Measurements from ENCODE around the gene MTERF2.

The MTERF2 gene

DNA sequence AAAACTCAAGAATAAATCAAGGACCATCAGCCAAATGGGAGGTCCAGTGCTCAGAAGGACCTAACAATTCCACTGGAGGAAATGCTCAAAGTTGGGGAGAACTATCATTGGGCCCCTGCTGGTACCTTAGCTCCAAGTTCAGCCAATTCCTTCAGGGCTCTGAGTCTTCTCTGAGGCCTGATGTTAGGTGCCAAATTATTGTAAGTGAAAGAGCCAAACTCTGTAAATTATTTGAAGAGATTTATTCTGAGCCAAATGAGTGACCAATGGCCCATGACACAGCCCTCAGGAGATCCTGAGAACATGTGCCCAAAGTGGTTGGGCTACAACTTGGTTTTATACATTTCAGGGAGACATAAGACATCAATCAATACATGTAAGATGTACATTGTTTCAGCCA, 39.5 kb downstream of the MTERF2 start:
- Mint-ChIP-seq H3K4me3 (no peak overlapping the region), H3K9me3 (peaks cover 12% of the 10 kb centered on the region), H3K4me1 (no peaks in the 10 kb centered on the region), H3K27me3 (peaks cover 3% of the 10 kb centered on the region), H3K27ac (no peak overlapping the region), H3K36me3 (peaks cover 5% of the 10 kb centered on the region)
- no peak for ATAC-seq

DNA sequence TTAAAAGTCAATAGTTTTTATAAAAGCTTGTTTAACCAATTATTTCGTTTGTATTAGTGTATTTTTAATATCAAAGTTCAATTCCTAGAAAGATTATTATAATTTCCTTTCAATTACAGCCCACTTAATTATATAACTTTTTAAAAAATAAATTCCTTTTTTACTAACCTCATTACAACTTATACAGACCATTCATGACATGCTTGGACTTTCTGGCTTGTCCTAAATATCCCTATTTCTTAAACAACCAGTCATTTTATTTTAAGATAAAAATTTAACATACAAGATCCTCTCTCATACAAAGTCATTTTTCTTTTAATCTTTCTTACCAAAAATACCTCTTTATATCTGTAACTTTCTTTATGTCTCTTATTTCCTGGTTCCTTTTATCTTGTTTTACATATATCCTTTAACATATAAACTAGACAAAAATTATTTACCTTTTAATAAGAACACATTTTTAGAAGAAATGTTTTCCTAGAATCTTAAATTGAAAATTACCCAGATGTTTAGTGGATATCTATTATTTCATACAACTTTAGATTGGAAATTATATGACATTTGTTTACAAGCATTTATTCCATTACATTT, 41.6 kb downstream of the MTERF2 start:
- peaks cover 12% of the 10 kb centered on the region for H3K27me3 Mint-ChIP-seq
- no peaks in the 10 kb centered on the region for H3K4me1 Mint-ChIP-seq
- ATAC-seq: no peak

DNA sequence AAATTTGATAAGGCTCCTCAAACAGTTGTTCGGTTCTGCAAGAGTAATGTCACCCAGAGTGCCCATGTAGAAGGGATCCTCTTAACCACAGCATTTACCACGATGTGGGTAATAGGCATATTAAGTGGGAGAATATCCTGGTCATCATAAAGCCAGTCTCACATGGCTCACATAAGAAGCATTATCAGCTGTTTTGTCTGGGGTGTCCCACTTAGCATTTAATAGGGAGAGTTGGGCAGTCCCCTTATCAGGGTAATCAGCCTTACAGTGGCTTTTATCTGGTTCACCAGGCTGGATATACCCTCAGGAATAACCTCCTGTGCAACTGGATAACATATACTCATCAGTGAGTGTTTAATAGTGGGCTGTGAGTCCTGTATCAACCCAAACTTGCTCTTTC, 44.2 kb downstream of the MTERF2 start:
- ATAC-seq: no peak
- Mint-ChIP-seq H3K36me3 (no peaks in the 10 kb centered on the region), H3K27me3 (peaks cover 30% of the 10 kb centered on the region), H3K4me1 (no peaks in the 10 kb centered on the region), H3K4me3 (no peak overlapping the region), H3K27ac (no peak overlapping the region), H3K9me3 (peaks cover 3% of the 10 kb centered on the region)

More for the DNA sequence above, 41.6 kb downstream of the MTERF2 start:
- peaks cover 12% of the 10 kb centered on the region for H3K9me3 Mint-ChIP-seq
- H3K36me3 Mint-ChIP-seq: peaks cover 5% of the 10 kb centered on the region
- no peak overlapping the region for H3K27ac Mint-ChIP-seq
- no peak overlapping the region for H3K4me3 Mint-ChIP-seq

DNA sequence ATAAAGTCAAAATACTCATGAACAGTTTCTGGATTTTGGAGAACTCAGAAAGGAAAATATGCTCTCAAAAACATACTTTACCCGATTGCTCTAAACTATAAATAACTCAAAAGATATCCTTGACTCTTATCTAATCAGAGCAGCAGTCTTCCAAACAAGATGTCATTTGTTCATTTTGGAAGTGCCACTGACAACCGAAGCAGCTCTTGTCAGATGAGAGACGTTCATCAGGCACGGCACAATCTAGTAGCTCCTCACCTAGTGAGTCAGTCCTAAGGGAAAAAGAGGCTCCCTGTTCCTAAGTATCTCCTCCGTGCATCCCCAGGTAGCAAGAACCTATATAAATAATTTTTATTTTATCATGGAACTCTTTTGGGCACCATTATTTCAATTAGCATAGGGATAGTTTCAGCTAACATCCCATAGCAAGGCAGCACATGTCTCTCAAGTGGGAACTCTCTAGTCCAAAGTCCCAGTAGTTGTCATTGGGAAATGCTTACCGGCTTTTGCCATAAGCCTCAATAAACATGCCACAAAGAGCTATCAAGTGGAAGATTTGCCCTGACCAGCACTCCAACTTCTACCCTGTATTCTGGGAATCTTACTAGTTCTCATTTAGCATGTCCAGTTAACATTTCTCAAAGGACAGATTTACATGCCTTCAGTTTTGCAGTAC, 45.3 kb downstream of the MTERF2 start:
- Mint-ChIP-seq H3K4me1 (no peaks in the 10 kb centered on the region), H3K4me3 (no peak overlapping the region), H3K9me3 (no peaks in the 10 kb centered on the region), H3K27ac (no peak overlapping the region), H3K27me3 (peaks cover 40% of the 10 kb centered on the region), H3K36me3 (no peaks in the 10 kb centered on the region)
- no peak for ATAC-seq

DNA sequence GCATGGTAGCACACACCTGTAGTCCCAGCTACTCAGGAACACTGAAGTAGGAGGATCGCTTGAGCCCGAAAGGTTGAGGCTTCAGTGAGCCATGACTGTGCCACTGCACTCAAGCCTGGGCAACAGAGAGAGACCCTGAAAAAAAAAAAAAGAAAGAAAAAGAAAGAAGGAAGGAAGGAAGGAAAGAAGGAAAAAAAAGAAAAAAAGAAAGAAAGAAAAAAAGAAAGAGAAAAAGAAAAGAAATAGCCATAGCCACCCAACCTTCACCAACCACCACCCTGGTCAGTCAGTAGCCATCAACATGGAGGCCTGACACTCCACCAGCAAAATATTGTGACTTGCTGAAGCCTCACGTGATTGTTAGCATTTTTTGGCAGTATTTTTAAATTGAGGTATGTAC, 52.7 kb downstream of the MTERF2 start:
- H3K36me3 Mint-ChIP-seq: no peaks in the 10 kb centered on the region
- H3K27ac Mint-ChIP-seq: no peak overlapping the region
- no peaks in the 10 kb centered on the region for H3K4me1 Mint-ChIP-seq
- no peak overlapping the region for H3K4me3 Mint-ChIP-seq
- no peak for ATAC-seq
- no peaks in the 10 kb centered on the region for H3K9me3 Mint-ChIP-seq
- peaks cover 73% of the 10 kb centered on the region for H3K27me3 Mint-ChIP-seq
